Gastroesophageal sphincter (tissue), 4 donors: Measurements from ENCODE around the gene PLCL1. TPM values are rescaled to one million over a fixed set of nuclear protein-coding genes. Genes with fewer than 3 reads are reported as not detected.

ENCODE experiments used
- ATAC-seq: fragments of 150-250 bp; one replicate; pipeline ENCODE4 v1.9.1; 2016; ENCODE audit warnings: mild to moderate bottlenecking, moderate library complexity
- H3K27ac ChIP-seq, 4 donors: fragments of 200-600 bp; sonication (generic) in 3 of 4; 1 replicate in 3 of 4; 2 replicates in 1 of 4; pipeline ENCODE4 v1.5.1; 2016 to 2019
- H3K27me3 ChIP-seq: fragments of 200-600 bp; sonication (generic); one replicate; pipeline ENCODE4 v1.5.1; 2019
- H3K36me3 ChIP-seq, 2 donors: fragments of 200-600 bp; sonication (generic); one replicate each; pipeline ENCODE4 v1.5.1; 2019; ENCODE audit warnings: control low read depth in 1 of 2
- H3K4me1 ChIP-seq, 3 donors: fragments of 200-600 bp; sonication (generic); 1 replicate in 2 of 3; 2 replicates in 1 of 3; pipeline ENCODE4 v1.5.1; 2016 to 2019; ENCODE audit warnings: control low read depth in 2 of 3
- H3K4me3 ChIP-seq, 2 donors: fragments of 200-600 bp; sonication (generic); one replicate each; pipeline ENCODE4 v1.5.1; 2019; ENCODE audit warnings: mild to moderate bottlenecking in 1 of 2, moderate library complexity in 1 of 2
- H3K9me3 ChIP-seq, 3 donors: fragments of 200-600 bp; sonication (generic); one replicate each; pipeline ENCODE4 v1.5.1; 2017 to 2019; ENCODE audit warnings: control low read depth in 2 of 3
- EP300 ChIP-seq: sonication (generic); formaldehyde crosslinking; IDR thresholded peaks from one replicate; pipeline ENCODE4 v1.6.1; 2017; ENCODE audit warnings: antibody characterized with exemption, mild to moderate bottlenecking
- POLR2A ChIP-seq, 2 donors: fragments of 450-650 bp; IDR thresholded peaks; one replicate each; pipeline ENCODE4 v1.6.1; 2017; ENCODE audit warnings: antibody characterized with exemption in 2 of 2, mild to moderate bottlenecking in 2 of 2, moderate library complexity in 1 of 2
- POLR2AphosphoS5 ChIP-seq: sonication (generic); formaldehyde crosslinking; IDR thresholded peaks from one replicate; pipeline ENCODE4 v1.6.1; 2017; ENCODE audit warnings: antibody characterized with exemption
- WGBS, 2 donors: methylation state at CpG; one replicate each; pipeline ENCODE4 v1.1.5; 2018; ENCODE audit warnings: low coverage in 1 of 2; 5-methylcytosine and 5-hydroxymethylcytosine counted together
- total RNA-seq, 4 donors: library from RNA; depleted of rRNA; stranded (reverse); fragments of >200 nt; gene quantifications; one replicate each; pipeline ENCODE4 v1.1.0, GENCODE V29; 2016
- TF ChIP-seq, protein P1 (sequence below), 4 experiments: fragments of 200-600 bp in 2 of 4; fragments of 450-650 bp in 2 of 4; sonication (generic) in 1 of 4; IDR thresholded peaks; one replicate each; pipeline ENCODE4 v1.5.1; 2017 to 2019; ENCODE audit warnings: antibody characterized with exemption in 4 of 4, mild to moderate bottlenecking in 2 of 4, moderate library complexity in 2 of 4

PLCL1 gene
- total RNA-seq, 4 donors from 2014 or later: 23.4 to 89.2 (median 47.4) TPM

DNA sequence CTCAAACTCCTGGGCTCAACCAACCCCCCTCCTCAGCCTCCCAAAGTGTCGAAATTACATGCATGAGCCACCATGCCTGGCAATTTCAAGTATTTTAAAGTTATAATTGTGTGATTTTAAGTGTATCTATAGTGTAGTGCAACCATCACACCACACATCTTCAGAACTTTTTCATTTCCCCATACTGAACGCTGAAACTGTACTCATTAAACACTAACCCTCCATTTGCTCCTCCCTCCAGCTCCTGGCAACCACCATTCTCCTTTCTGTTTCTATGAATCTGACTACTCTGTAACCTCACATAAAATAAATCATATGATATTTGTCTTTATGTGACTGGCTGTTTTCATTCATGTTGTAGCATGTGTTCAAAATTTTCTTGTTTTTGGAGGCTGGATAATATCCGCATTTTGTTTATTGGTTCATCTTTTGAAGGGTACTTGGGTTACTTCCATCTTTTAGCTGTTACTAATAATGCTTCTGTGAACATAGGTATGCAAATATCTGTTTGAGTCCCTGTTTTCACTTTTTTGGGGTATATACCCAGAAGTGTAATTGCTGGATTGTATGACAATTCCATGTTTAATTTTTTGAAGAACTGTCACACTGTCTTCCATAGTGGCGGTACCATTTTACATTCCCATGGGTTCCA, 188.2 kb downstream of the PLCL1 start:
- WGBS, 2 donors: 85 to 86% methylated on average over 2 to 4 of the region's 4 CpGs
- TF ChIP-seq EP300 (no peak), POLR2AphosphoS5 (no peak), POLR2A (IDR thresholded peaks at IDR 0.05) (no peak)
- TF ChIP-seq, protein P1, sequence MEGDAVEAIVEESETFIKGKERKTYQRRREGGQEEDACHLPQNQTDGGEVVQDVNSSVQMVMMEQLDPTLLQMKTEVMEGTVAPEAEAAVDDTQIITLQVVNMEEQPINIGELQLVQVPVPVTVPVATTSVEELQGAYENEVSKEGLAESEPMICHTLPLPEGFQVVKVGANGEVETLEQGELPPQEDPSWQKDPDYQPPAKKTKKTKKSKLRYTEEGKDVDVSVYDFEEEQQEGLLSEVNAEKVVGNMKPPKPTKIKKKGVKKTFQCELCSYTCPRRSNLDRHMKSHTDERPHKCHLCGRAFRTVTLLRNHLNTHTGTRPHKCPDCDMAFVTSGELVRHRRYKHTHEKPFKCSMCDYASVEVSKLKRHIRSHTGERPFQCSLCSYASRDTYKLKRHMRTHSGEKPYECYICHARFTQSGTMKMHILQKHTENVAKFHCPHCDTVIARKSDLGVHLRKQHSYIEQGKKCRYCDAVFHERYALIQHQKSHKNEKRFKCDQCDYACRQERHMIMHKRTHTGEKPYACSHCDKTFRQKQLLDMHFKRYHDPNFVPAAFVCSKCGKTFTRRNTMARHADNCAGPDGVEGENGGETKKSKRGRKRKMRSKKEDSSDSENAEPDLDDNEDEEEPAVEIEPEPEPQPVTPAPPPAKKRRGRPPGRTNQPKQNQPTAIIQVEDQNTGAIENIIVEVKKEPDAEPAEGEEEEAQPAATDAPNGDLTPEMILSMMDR (IDR thresholded peaks at IDR 0.05): no peak
- Histone ChIP-seq H3K36me3 (no peaks in the 10 kb centered on the region), H3K27me3 (no peaks in the 10 kb centered on the region), H3K9me3 (no peaks in the 10 kb centered on the region), H3K4me1 (peaks cover 0 to 19% (median 3%) of the 10 kb centered on the region in 3 donors), H3K4me3 (no peak overlapping the region), H3K27ac (no peak overlapping the region)
- no peak for ATAC-seq

DNA sequence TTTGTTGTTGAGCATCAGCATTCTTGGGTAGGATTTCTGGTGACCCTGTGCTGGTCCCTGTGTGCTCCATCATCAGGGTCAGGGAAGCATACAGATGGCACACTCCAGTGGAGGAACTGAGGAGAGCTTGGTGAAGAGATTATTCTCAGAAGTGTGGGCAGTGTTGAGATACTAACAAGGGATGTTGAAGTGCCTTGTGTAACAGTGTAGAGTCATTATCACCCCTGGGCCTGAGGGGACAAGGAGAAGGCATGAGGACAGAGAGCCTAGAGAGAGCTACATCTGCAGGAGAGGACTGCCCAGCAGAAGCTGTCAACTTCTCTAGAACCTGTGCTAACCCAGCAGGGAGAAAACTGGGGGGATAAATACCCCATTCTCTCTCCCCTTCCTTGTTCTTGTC, 189.0 kb downstream of the PLCL1 start:
- Histone ChIP-seq H3K9me3 (no peaks in the 10 kb centered on the region), H3K27ac (no peak overlapping the region), H3K4me3 (no peak overlapping the region), H3K27me3 (no peaks in the 10 kb centered on the region), H3K36me3 (no peaks in the 10 kb centered on the region), H3K4me1 (peaks cover 0 to 18% (median 3%) of the 10 kb centered on the region in 3 donors)
- no peak for ATAC-seq
- TF ChIP-seq POLR2A (IDR thresholded peaks at IDR 0.05): no peak
- no peak for TF ChIP-seq POLR2AphosphoS5
- TF ChIP-seq, protein P1 (IDR thresholded peaks at IDR 0.05): no peak
- TF ChIP-seq EP300: no peak

DNA sequence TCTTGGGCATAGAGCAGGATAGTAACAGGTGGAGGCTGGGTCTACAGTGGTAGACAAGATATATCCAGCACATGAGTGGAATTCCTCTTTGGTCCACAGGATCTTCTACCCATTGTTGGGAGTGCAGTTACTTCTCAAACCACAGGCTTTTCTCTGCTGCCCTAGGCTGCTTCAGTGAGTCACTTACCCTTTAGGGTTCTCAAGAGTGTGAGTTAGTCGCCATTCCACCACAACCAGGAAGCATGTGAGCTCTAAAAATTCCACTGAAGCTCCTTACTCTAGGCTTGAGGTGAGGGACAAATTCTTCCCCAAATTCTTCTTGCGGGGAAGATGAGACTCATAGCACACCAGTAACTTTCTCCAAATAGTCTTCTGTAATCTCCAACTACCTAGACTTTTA, 189.4 kb downstream of the PLCL1 start:
- no peak for ATAC-seq
- WGBS, 2 donors: 83 to 100% methylated on average over 2 of the region's 2 CpGs
- Histone ChIP-seq H3K27ac (no peak overlapping the region), H3K36me3 (no peaks in the 10 kb centered on the region), H3K9me3 (no peaks in the 10 kb centered on the region), H3K4me3 (no peak overlapping the region), H3K4me1 (peaks cover 0 to 18% (median 3%) of the 10 kb centered on the region in 3 donors), H3K27me3 (no peaks in the 10 kb centered on the region)
- TF ChIP-seq POLR2A (IDR thresholded peaks at IDR 0.05): no peak
- no peak for TF ChIP-seq POLR2AphosphoS5
- TF ChIP-seq, protein P1 (IDR thresholded peaks at IDR 0.05): no peak
- no peak for TF ChIP-seq EP300

DNA sequence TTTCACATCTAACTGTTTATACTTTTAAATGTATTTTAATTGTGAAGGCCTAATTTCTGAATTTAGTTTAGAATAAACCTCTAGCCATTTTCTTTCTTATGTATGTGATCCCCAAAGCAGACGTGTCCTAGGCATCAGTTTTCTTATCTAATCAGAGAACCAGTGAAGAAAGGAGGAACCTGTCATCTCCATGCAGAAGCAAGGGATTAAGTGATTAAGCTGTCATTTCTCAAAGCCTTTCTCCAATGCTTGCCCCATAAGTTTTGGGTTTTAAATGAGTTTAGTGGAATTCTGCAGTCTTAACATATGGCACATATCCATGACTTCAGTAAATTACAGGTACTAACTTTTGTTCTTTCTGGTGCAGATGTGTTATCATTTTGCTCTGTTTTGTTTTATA, 190.4 kb downstream of the PLCL1 start:
- H3K36me3 ChIP-seq: no peaks in the 10 kb centered on the region
- H3K4me1 ChIP-seq: peaks cover 0 to 18% (median 3%) of the 10 kb centered on the region in 3 donors
- H3K9me3 ChIP-seq: no peaks in the 10 kb centered on the region
- no peak for ATAC-seq
- H3K4me3 ChIP-seq: no peak overlapping the region
- 73 to 92% methylated on average over 1 of the region's 1 CpG for WGBS, 2 donors
- no peaks in the 10 kb centered on the region for H3K27me3 ChIP-seq
- TF ChIP-seq POLR2A (IDR thresholded peaks at IDR 0.05) (no peak), EP300 (no peak), POLR2AphosphoS5 (no peak)
- TF ChIP-seq, protein P1 (IDR thresholded peaks at IDR 0.05): no peak
- H3K27ac ChIP-seq: no peak overlapping the region

DNA sequence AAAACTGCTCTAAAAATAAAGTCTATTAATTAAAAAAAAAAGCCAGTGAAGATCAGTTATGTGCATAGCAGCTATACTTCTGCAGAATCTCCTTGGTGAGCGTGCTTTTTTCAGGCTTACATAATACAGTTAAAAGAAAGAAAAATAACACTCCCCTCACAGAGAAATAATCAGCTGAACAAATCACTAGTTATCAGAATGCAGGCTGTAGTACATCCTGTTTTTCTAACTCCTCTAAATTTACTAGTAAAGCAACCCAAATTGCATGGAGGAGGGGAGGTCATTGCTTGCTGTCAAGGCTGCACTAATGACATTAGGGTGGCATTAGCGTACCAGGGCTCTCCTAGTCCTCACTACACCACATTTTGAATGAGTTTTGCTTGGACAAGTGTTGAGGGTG, 192.2 kb downstream of the PLCL1 start:
- no peaks in the 10 kb centered on the region for H3K9me3 ChIP-seq
- 62 to 89% methylated on average over 1 to 2 of the region's 2 CpGs for WGBS, 2 donors
- no peak overlapping the region for H3K4me3 ChIP-seq
- no peak for TF ChIP-seq POLR2A (IDR thresholded peaks at IDR 0.05)
- TF ChIP-seq, protein P1 (IDR thresholded peaks at IDR 0.05): no peak
- no peak for TF ChIP-seq POLR2AphosphoS5
- TF ChIP-seq EP300: no peak
- H3K27ac ChIP-seq: no peak overlapping the region
- H3K27me3 ChIP-seq: no peaks in the 10 kb centered on the region
- no peaks in the 10 kb centered on the region for H3K36me3 ChIP-seq
- ATAC-seq: no peak
- H3K4me1 ChIP-seq: peaks cover 0 to 18% (median 3%) of the 10 kb centered on the region in 3 donors
